Peyer's patch (tissue), 4 donors: ENCODE data around the gene SREBF2.

ENCODE experiments used
- POLR2A ChIP-seq, 2 donors: fragments of 450-650 bp; IDR thresholded peaks; one replicate each; pipeline ENCODE4 v1.5.1; 2017; ENCODE audit warnings: antibody characterized with exemption in 2 of 2, mild to moderate bottlenecking in 2 of 2, moderate library complexity in 2 of 2
- TF ChIP-seq, protein P1 (sequence below), 6 experiments: fragments of 450-650 bp in 4 of 6; fragments of 200-600 bp in 2 of 6; sonication (generic) in 1 of 6; IDR thresholded peaks; one replicate each; pipeline ENCODE4 v1.5.1; 2017 to 2019; ENCODE audit warnings: antibody characterized with exemption in 6 of 6, mild to moderate bottlenecking in 3 of 6, moderate library complexity in 1 of 6

- TF ChIP-seq, protein P1, sequence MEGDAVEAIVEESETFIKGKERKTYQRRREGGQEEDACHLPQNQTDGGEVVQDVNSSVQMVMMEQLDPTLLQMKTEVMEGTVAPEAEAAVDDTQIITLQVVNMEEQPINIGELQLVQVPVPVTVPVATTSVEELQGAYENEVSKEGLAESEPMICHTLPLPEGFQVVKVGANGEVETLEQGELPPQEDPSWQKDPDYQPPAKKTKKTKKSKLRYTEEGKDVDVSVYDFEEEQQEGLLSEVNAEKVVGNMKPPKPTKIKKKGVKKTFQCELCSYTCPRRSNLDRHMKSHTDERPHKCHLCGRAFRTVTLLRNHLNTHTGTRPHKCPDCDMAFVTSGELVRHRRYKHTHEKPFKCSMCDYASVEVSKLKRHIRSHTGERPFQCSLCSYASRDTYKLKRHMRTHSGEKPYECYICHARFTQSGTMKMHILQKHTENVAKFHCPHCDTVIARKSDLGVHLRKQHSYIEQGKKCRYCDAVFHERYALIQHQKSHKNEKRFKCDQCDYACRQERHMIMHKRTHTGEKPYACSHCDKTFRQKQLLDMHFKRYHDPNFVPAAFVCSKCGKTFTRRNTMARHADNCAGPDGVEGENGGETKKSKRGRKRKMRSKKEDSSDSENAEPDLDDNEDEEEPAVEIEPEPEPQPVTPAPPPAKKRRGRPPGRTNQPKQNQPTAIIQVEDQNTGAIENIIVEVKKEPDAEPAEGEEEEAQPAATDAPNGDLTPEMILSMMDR (IDR thresholded peaks at IDR 0.05) = no peak
- TF ChIP-seq POLR2A (IDR thresholded peaks at IDR 0.05) = no peak
These were observed 78.2 kb downstream of the SREBF2 start for GRCh38 chr22:41911001-41911611.
